MCF 10A (cell line): ENCODE data around the gene PTPRT. TPM values are rescaled to one million over a fixed set of nuclear protein-coding genes. Genes with fewer than 3 reads are reported as not detected.

Experiments used
- BruUV-seq: library from RNA; stranded (reverse); fragments of 400-500 nt; replicated peaks from 2 replicates; lab custom pipeline; 2021; lab: Mats Ljungman, UMichigan
- CTCF ChIA-PET: fragments of 300-600 bp; sonication (Branson Sonifier 250); formaldehyde crosslinking; extraction: SDS; loops from one replicate; lab custom pipeline; 2021; ENCODE audit warnings: antibody characterized with exemption, inconsistent platforms; lab: Yijun Ruan, JAX
- POLR2A ChIA-PET: fragments of 300-600, 350-650 bp; sonication (Branson Sonifier 250); formaldehyde crosslinking; extraction: SDS; loops from one replicate; lab custom pipeline; 2020; ENCODE audit warnings: antibody characterized with exemption, inconsistent platforms; lab: Yijun Ruan, JAX
- DNase-seq: peaks from one replicate; pipeline ENCODE4 v3.0.0-alpha.2; 2018; ENCODE audit not compliant: unreplicated experiment
- H3K27ac Mint-ChIP-seq: one replicate; pipeline ENCODE4 v1.8.0; 2022; ENCODE audit warnings: mild to moderate bottlenecking, low read depth, mixed read lengths; ENCODE audit not compliant: unreplicated experiment
- H3K27me3 Mint-ChIP-seq: one replicate; pipeline ENCODE4 v1.8.0; 2022; ENCODE audit warnings: mixed read lengths; ENCODE audit not compliant: insufficient read depth, unreplicated experiment
- H3K36me3 Mint-ChIP-seq: one replicate; pipeline ENCODE4 v1.8.0; 2022; ENCODE audit warnings: mild to moderate bottlenecking, moderate library complexity, mixed read lengths; ENCODE audit not compliant: insufficient read depth, unreplicated experiment
- H3K4me1 Mint-ChIP-seq: one replicate; pipeline ENCODE4 v1.8.0; 2022; ENCODE audit warnings: mixed read lengths; ENCODE audit not compliant: insufficient read depth, unreplicated experiment
- H3K4me3 Mint-ChIP-seq: one replicate; pipeline ENCODE4 v1.8.0; 2022; ENCODE audit warnings: mild to moderate bottlenecking, moderate library complexity, mixed read lengths; ENCODE audit not compliant: unreplicated experiment
- H3K9me3 Mint-ChIP-seq: one replicate; pipeline ENCODE4 v1.8.0; 2022; ENCODE audit warnings: mixed read lengths; ENCODE audit not compliant: unreplicated experiment
- intact Hi-C: fragments of 100-400 bp; cut with micrococcal nuclease; formaldehyde crosslinking; loops from 2 replicates; pipeline ENCODE4 v1.14.1; 2022
- total RNA-seq: library from RNA; stranded (reverse); gene quantifications from 2 replicates; pipeline ENCODE4 v1.2.3, GENCODE V29; 2022
- TF ChIP-seq, protein P1 (sequence below): fragments of 200-600 bp; IDR thresholded peaks from one replicate; pipeline ENCODE4 v1.8.0; 2022; ENCODE audit warnings: antibody characterized with exemption, mild to moderate bottlenecking; ENCODE audit not compliant: unreplicated experiment

Gene PTPRT
- total RNA-seq, 1 experiment from 2014 or later, result not detected

DNA sequence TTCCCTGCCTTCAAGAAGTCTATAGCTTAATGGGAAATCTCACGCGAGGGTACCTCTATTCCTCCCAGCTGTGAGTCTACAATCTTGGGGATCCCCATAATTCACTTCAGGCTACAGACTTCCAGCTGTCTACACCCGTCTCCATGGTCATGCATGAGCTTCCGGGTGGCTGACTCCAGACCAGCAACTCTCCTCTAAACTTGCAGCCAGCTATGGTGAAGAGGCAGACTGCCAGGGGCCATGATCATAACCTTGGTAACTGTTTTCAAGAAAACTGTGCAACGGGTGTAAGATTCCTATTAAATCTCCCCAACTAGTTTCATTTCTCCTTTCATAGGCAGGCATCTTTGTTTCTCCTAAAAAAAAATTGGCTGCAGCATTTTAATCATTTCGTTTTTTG is 1037.1 kb downstream of the PTPRT start:
- H3K36me3 Mint-ChIP-seq, result no peaks in the 10 kb centered on the region
- H3K4me1 Mint-ChIP-seq, result no peaks in the 10 kb centered on the region
- intact Hi-C loops, result no loop called here
- no peaks in the 10 kb centered on the region for H3K27me3 Mint-ChIP-seq
- no peak overlapping the region for H3K27ac Mint-ChIP-seq
- peaks cover 51% of the 10 kb centered on the region for H3K9me3 Mint-ChIP-seq
- POLR2A ChIA-PET, result no interaction called here
- CTCF ChIA-PET, result interaction anchor here (1.1 kb wide), 1 partner anchor 422 kb away, joined by 4 read pairs; no protein-coding TSS in a partner anchor
- DNase-seq, result no peak
- no peak overlapping the region for H3K4me3 Mint-ChIP-seq
- TF ChIP-seq, protein P1, sequence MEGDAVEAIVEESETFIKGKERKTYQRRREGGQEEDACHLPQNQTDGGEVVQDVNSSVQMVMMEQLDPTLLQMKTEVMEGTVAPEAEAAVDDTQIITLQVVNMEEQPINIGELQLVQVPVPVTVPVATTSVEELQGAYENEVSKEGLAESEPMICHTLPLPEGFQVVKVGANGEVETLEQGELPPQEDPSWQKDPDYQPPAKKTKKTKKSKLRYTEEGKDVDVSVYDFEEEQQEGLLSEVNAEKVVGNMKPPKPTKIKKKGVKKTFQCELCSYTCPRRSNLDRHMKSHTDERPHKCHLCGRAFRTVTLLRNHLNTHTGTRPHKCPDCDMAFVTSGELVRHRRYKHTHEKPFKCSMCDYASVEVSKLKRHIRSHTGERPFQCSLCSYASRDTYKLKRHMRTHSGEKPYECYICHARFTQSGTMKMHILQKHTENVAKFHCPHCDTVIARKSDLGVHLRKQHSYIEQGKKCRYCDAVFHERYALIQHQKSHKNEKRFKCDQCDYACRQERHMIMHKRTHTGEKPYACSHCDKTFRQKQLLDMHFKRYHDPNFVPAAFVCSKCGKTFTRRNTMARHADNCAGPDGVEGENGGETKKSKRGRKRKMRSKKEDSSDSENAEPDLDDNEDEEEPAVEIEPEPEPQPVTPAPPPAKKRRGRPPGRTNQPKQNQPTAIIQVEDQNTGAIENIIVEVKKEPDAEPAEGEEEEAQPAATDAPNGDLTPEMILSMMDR, result no peak
- no TSS peak for BruUV-seq

DNA sequence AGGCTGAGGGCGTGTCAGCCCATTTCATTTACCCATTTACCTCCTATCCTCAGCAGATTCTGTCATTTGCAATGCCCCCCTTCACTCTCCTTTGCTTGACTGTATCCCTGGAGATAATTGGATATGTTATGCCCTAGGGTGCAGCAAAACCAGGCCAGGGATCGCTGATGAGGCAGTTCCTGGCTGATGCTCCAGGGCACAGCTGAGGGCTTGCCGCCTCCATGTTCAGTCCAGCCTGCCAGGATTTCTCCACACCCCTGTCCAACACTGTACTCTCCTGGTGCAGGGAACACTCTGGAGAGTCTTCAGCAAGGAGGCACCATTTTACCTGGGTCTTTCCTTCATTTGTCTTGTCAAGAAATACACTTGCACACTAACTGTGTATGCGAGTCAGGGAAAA is 1039.5 kb downstream of the PTPRT start:
- H3K27me3 Mint-ChIP-seq, result no peaks in the 10 kb centered on the region
- H3K27ac Mint-ChIP-seq, result no peak overlapping the region
- no peaks in the 10 kb centered on the region for H3K4me1 Mint-ChIP-seq
- ChIA-PET POLR2A (no interaction called here), CTCF (interaction anchor here (0.7 kb wide), 1 partner anchor 42 kb away, joined by 4 read pairs; no protein-coding TSS in a partner anchor)
- H3K9me3 Mint-ChIP-seq, result peaks cover 47% of the 10 kb centered on the region
- H3K36me3 Mint-ChIP-seq, result no peaks in the 10 kb centered on the region
- TF ChIP-seq, protein P1, result no peak
- H3K4me3 Mint-ChIP-seq, result no peak overlapping the region
- no peak for DNase-seq
- intact Hi-C loops, result no loop called here
- no TSS peak for BruUV-seq

DNA sequence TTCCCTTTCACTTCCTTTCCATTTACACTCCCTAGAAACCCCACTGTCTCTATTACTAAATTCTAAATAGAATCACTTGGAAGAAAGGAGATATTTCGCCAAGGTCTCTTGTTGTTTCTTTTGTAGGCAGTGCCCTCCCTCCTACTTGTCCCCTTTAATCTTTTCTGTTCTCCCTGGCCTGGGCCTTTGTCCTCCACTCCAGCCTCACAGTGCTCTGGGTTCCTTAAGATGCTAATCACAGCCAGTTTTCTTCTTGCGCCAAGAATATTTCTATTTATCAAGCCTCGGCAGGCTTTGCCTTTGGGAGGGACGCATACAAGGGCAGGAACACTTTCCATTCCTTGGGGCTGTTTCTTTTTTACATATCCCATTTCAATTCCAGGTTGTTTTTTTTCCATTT is 1051.0 kb downstream of the PTPRT start:
- TF ChIP-seq, protein P1, result no peak
- H3K9me3 Mint-ChIP-seq, result peaks cover 66% of the 10 kb centered on the region
- no peaks in the 10 kb centered on the region for H3K27me3 Mint-ChIP-seq
- no peak overlapping the region for H3K27ac Mint-ChIP-seq
- BruUV-seq, result no TSS peak
- ChIA-PET CTCF (interaction anchor here (0.8 kb wide), 1 partner anchor 386 kb away, joined by 3 read pairs; no protein-coding TSS in a partner anchor), POLR2A (no interaction called here)
- intact Hi-C loops, result no loop called here
- no peaks in the 10 kb centered on the region for H3K4me1 Mint-ChIP-seq
- no peak for DNase-seq
- H3K4me3 Mint-ChIP-seq, result no peak overlapping the region
- peaks cover 6% of the 10 kb centered on the region for H3K36me3 Mint-ChIP-seq

DNA sequence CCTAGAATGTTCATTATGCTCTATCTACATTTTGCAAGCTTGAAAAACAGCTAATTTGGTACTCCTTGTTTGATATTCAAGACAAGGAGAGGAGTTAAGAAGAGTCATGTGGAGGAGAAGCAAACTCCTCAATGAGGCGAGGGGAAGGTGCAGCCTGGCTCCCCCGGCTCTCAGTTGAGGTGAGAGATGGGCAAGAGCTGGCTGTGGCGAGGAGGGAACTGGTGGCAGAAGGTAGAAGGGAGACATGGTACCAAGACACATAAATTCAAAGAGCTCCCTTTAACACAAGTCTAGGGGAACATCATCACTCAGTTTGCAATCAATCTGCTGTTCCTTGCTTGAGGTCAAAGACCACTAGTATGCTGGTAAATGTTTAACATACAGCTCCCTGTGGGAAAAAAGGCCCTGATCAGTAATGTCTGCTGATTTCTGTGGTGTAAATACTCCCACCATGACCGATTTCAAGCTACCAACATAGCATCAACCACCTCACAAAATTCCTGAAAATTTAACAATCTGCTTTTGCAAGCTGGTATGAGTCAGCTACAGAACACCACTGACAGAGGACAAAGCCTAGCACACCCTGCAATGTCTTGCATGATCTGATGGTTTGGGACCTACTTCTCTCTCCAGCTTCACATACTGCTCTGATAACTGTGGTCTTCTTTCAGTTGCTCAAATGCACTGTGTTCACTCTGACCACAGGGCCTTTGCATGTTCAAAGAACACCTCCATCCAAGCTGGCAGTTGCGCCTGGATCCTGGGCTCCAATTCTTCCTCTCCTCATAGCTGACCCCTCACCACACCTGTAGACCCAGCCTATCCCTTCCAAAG is 1055.2 kb downstream of the PTPRT start:
- H3K27me3 Mint-ChIP-seq, result no peaks in the 10 kb centered on the region
- CTCF ChIA-PET, result no interaction called here
- H3K9me3 Mint-ChIP-seq, result peaks cover 62% of the 10 kb centered on the region
- TF ChIP-seq, protein P1, result no peak
- no TSS peak for BruUV-seq
- H3K4me1 Mint-ChIP-seq, result no peaks in the 10 kb centered on the region
- H3K4me3 Mint-ChIP-seq, result no peak overlapping the region
- H3K36me3 Mint-ChIP-seq, result peaks cover 5% of the 10 kb centered on the region
- no peak for DNase-seq
- H3K27ac Mint-ChIP-seq, result no peak overlapping the region
- POLR2A ChIA-PET, result no interaction called here
- intact Hi-C loops, result no loop called here
